Mammary epithelial cell (primary cell): ENCODE measurements around the gene RRAGD.

Experiments
- EZH2 ChIP-seq: IDR thresholded peaks from 2 replicates; pipeline ENCODE4 v1.6.1; 2012; ENCODE audit warnings: low read length, inconsistent platforms, borderline replicate concordance
- TF ChIP-seq, protein P1 (sequence below), 2 donors: IDR thresholded peaks in 1 of 2; conservative IDR thresholded peaks in 1 of 2; 2 replicates each; pipeline ENCODE4 v1.5.1; 2011 to 2012; ENCODE audit warnings: inconsistent platforms in 2 of 2, low read length in 2 of 2, mild to moderate bottlenecking in 2 of 2, control low read depth in 1 of 2, low read depth in 1 of 2; ENCODE audit not compliant: insufficient read depth in 1 of 2; ENCODE audit errors: extremely low read depth in 1 of 2

DNA sequence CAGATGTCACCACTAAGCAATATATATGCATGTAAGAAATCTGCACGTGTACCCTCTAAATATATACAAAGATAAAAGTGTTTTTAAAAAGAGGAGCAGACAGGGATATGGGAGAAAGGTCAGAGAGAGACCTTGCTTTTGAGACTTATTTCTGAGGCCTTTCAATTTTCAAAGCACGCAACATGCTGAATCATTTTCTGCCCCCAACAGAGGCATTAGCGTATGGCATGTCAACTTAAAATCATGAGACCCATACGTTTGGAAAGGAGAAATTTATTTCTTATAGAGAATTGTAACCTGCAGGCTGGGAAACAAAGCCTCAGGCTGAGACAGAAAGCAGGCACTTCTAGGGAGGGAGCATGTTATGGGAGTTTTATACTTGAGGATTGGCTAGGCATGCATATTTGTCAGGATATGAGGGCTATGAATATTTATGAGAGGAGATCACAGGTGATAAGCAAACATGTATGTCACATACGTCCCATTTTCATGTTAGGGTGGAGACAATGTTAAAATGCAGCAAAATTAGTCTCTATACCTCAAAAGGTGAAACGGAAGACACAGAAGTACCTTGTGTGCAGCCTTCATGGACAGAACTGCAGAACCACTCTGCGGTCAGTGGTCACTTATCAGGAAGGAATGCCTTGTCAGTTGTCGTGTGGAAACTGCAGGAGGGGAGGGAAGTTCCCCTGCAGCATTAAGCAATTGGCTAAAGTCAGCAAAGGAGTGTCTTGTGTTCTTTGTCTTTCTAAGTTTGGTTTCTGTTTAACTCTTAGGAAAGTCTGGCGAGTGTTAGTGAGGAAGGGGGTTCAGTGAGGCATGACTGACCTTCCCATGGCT is 90.7 kb downstream of the RRAGD start:
- TF ChIP-seq, protein P1, sequence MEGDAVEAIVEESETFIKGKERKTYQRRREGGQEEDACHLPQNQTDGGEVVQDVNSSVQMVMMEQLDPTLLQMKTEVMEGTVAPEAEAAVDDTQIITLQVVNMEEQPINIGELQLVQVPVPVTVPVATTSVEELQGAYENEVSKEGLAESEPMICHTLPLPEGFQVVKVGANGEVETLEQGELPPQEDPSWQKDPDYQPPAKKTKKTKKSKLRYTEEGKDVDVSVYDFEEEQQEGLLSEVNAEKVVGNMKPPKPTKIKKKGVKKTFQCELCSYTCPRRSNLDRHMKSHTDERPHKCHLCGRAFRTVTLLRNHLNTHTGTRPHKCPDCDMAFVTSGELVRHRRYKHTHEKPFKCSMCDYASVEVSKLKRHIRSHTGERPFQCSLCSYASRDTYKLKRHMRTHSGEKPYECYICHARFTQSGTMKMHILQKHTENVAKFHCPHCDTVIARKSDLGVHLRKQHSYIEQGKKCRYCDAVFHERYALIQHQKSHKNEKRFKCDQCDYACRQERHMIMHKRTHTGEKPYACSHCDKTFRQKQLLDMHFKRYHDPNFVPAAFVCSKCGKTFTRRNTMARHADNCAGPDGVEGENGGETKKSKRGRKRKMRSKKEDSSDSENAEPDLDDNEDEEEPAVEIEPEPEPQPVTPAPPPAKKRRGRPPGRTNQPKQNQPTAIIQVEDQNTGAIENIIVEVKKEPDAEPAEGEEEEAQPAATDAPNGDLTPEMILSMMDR (conservative IDR thresholded peaks at IDR 0.05 in 1 of 2, IDR thresholded peaks at IDR 0.05 in 1 of 2; ENCODE audit: extremely low read depth in 1 of 2, insufficient read depth in 1 of 2, low read depth in 1 of 2, low read length in 2 of 2) = no peak
- no peak for TF ChIP-seq EZH2
